Measurements from ENCODE around the gene ARL1. TPM values are rescaled to one million over a fixed set of nuclear protein-coding genes. Genes with fewer than 3 reads are reported as not detected.
"Not testable (repeated sequence)": the region's sequence is repeated elsewhere in the genome, so short reads cannot be mapped to it uniquely, and the experiment has no call there.

ARL1 gene
- total and polyA plus RNA-seq, 10 of the 15 experiments (the other 5 are each of a cell fraction or from before 2014, with no cell fraction given), result 28.5 to 95.0 (median 65.7) TPM

GRCh38 chr12:101424620-101425019 lies 17.0 kb upstream of the ARL1 start:
- DNase-seq (ENCODE audit: low read depth, low spot score) (no peak), ATAC-seq (no peak), FAIRE-seq (no peak)
- ChIA-PET POLR2A (interaction anchor here (0.6 kb wide), 1 partner anchor 1699 kb away, joined by 3 read pairs; no protein-coding TSS in a partner anchor), CTCF (no interaction called here), RAD21 (ENCODE audit: unreplicated experiment) (no interaction called here), SMC1A (ENCODE audit: uncharacterized antibody, unreplicated experiment) (interaction anchor here (0.8 kb wide), 1 partner anchor 16 kb away, joined by 3 read pairs; no protein-coding TSS in a partner anchor)
- no peaks in the 10 kb centered on the region for H4K20me1 ChIP-seq (ENCODE audit: control insufficient read depth, insufficient read depth)
- intact Hi-C loops (cut with micrococcal nuclease; ENCODE audit: unreplicated experiment) (no loop called here), in situ Hi-C loops (cut with MboI) (no loop called here)
- H3K9ac ChIP-seq (ENCODE audit: control insufficient read depth, insufficient read depth, low read length), result no peak overlapping the region
- no peaks in the 10 kb centered on the region for H3K36me3 ChIP-seq (ENCODE audit: control insufficient read depth in 2 of 2, insufficient read depth in 2 of 2, low read length in 1 of 2)
- BruUV-seq (replicated peaks), result no TSS peak
- no peak for TF ChIP-seq CHD1 (IDR thresholded peaks at IDR 0.05; ENCODE audit: low read depth, low read length)
- TF ChIP-seq NFXL1 (IDR thresholded peaks at IDR 0.05; ENCODE audit: borderline replicate concordance), result no peak
- no peak for TF ChIP-seq PKNOX1 (IDR thresholded peaks at IDR 0.05)
- TF ChIP-seq HDAC2 (IDR thresholded peaks at IDR 0.05), result no peak
- no peak for TF ChIP-seq BCL11A (IDR thresholded peaks at IDR 0.05; ENCODE audit: low read depth, low read length)
- no peak for TF ChIP-seq CBX3 (IDR thresholded peaks at IDR 0.05; ENCODE audit: borderline replicate concordance, low read depth)
- no peak for TF ChIP-seq JUND (IDR thresholded peaks at IDR 0.05; ENCODE audit: low read depth, low read length)
- TF ChIP-seq SIX5 (IDR thresholded peaks at IDR 0.05; ENCODE audit: low read depth, low read length, severe bottlenecking), result no peak
- no peak overlapping the region for H2AFZ ChIP-seq (ENCODE audit: control insufficient read depth, low read depth, low read length)
- no peaks in the 10 kb centered on the region for H3K9me3 ChIP-seq (replicated peaks; ENCODE audit: control insufficient read depth, insufficient read depth, low read length)
- H3K79me2 ChIP-seq (ENCODE audit: control insufficient read depth, insufficient read depth, low read length), result no peaks in the 10 kb centered on the region
- WGBS (ENCODE audit: insufficient coverage, insufficient replicate concordance, low lambda C conversion rate, missing lambda C conversion rate), result 59% methylated on average over 2 of the region's 2 CpGs
- H3K4me2 ChIP-seq (ENCODE audit: control insufficient read depth, insufficient read depth), result no peak overlapping the region
- H3K27ac ChIP-seq (ENCODE audit: control insufficient read depth, insufficient read depth), result no peak overlapping the region
- H3K4me3 ChIP-seq, result no peak overlapping the region
- no peaks in the 10 kb centered on the region for H3K27me3 ChIP-seq (replicated peaks in 1 of 2; ENCODE audit: control insufficient read depth in 2 of 2, insufficient read depth in 2 of 2, low read length in 1 of 2)
- H3K4me1 ChIP-seq (ENCODE audit: control insufficient read depth, insufficient read depth, low read length), result no peaks in the 10 kb centered on the region

- intact Hi-C loops (cut with micrococcal nuclease; ENCODE audit: unreplicated experiment); H3K4me2 ChIP-seq (ENCODE audit: control insufficient read depth, insufficient read depth); H3K4me1 ChIP-seq (ENCODE audit: control insufficient read depth, insufficient read depth, low read length); FAIRE-seq; H4K20me1 ChIP-seq (ENCODE audit: control insufficient read depth, insufficient read depth); RAD21 ChIA-PET (ENCODE audit: unreplicated experiment); H3K79me2 ChIP-seq (ENCODE audit: control insufficient read depth, insufficient read depth, low read length); BruUV-seq (replicated peaks); DNase-seq (ENCODE audit: low read depth, low spot score); H3K27ac ChIP-seq (ENCODE audit: control insufficient read depth, insufficient read depth); H3K9ac ChIP-seq (ENCODE audit: control insufficient read depth, insufficient read depth, low read length); H3K4me3 ChIP-seq; SMC1A ChIA-PET (ENCODE audit: uncharacterized antibody, unreplicated experiment); H2AFZ ChIP-seq (ENCODE audit: control insufficient read depth, low read depth, low read length); in situ Hi-C loops (cut with MboI); H3K9me3 ChIP-seq (replicated peaks; ENCODE audit: control insufficient read depth, insufficient read depth, low read length); ATAC-seq; H3K36me3 ChIP-seq (ENCODE audit: control insufficient read depth in 2 of 2, insufficient read depth in 2 of 2, low read length in 1 of 2); H3K27me3 ChIP-seq (replicated peaks in 1 of 2; ENCODE audit: control insufficient read depth in 2 of 2, insufficient read depth in 2 of 2, low read length in 1 of 2): not testable (repeated sequence)
- WGBS (ENCODE audit: insufficient coverage, insufficient replicate concordance, low lambda C conversion rate, missing lambda C conversion rate), result 46% methylated on average over 3 of the region's 4 CpGs
- CTCF ChIA-PET, result interaction anchor here (0.6 kb wide), 1 partner anchor 135 kb away, joined by 3 read pairs; no protein-coding TSS in a partner anchor
- POLR2A ChIA-PET, result interaction anchor here (0.6 kb wide), 1 partner anchor 418 kb away, joined by 4 read pairs; no protein-coding TSS in a partner anchor
Observed at GRCh38 chr12:101422066-101422465, 14.5 kb upstream of the ARL1 start.

Data from GM12878 (cell line).